ENCODE results near the gene RPL13A. TPM values are rescaled to one million over a fixed set of nuclear protein-coding genes. Genes with fewer than 3 reads are reported as not detected.

Gene RPL13A
- total and polyA plus RNA-seq, 9 of the 15 experiments (the other 6 are each of a cell fraction or from before 2014, with no cell fraction given) = 1,744 to 5,482 (median 2,949) TPM

GRCh38 chr19:49468746-49469447 lies 18.5 kb upstream of the RPL13A start (continued):
- TF ChIP-seq PRDM10 (IDR thresholded peaks at IDR 0.05; ENCODE audit: partially characterized antibody) (no peak), CTCFL (IDR thresholded peaks at IDR 0.05; ENCODE audit: borderline replicate concordance, insufficient read depth, low read depth, low read length, poor library complexity, severe bottlenecking) (no peak), MXI1 (IDR thresholded peaks at IDR 0.05; ENCODE audit: low read depth, low read length) (peak; percentile 77; the same call in 1 of the 2 replicates), NFIX (CRISPR knock-in tag; IDR thresholded peaks at IDR 0.05; ENCODE audit: low read depth) (no peak), KDM5B (IDR thresholded peaks at IDR 0.05; ENCODE audit: insufficient replicate concordance, low read depth, low read length) (no peak), ZNF644 (tag; IDR thresholded peaks at IDR 0.05; ENCODE audit: low read depth) (no peak), FOXJ3 (CRISPR knock-in tag; IDR thresholded peaks at IDR 0.05) (0 out of 2 replicates have a peak, but pooled peaks have one; percentile 26), MCM7 (IDR thresholded peaks at IDR 0.05) (no peak), SRSF9 (IDR thresholded peaks at IDR 0.05; ENCODE audit: borderline replicate concordance, low read depth, low read length) (no peak), NRF1 (conservative IDR thresholded peaks at IDR 0.05 in 1 of 2, IDR thresholded peaks at IDR 0.05 in 1 of 2) (peak; percentile 24; a peak in 1 of 4 replicates), RB1 (IDR thresholded peaks at IDR 0.05; ENCODE audit: low read depth) (no peak), RFX7 (CRISPR knock-in tag; IDR thresholded peaks at IDR 0.05) (no peak), SREBF1 (IDR thresholded peaks at IDR 0.05; ENCODE audit: borderline replicate concordance, low read depth, low read length) (no peak), NBN (IDR thresholded peaks at IDR 0.05; ENCODE audit: low read depth) (no peak), SMAD4 (CRISPR knock-in tag; conservative IDR thresholded peaks at IDR 0.05) (0 out of 2 replicates have a peak, but pooled peaks have one; percentile 27), CEBPB (tag; IDR thresholded peaks at IDR 0.05) (no peak), ZNF324 (CRISPR knock-in tag; IDR thresholded peaks at IDR 0.05) (no peak), CSDE1 (IDR thresholded peaks at IDR 0.05) (peak in 1 of 2 experiments; percentile 48; a peak in 1 of 4 replicates), HOMEZ (CRISPR knock-in tag; IDR thresholded peaks at IDR 0.05) (no peak), NFRKB (IDR thresholded peaks at IDR 0.05; ENCODE audit: low read depth) (no peak), ZNF133 (CRISPR knock-in tag; IDR thresholded peaks at IDR 0.05) (no peak), FOXJ2 (tag; IDR thresholded peaks at IDR 0.05) (peak; percentile 94)
